DND-41 (cell line): ENCODE data around the gene WDR62.

Experiments used
- CTCF ChIP-seq: IDR thresholded peaks from 2 replicates; pipeline ENCODE4 v1.5.1; 2012; ENCODE audit warnings: borderline replicate concordance, low read length, moderate library complexity, mild to moderate bottlenecking; ENCODE audit not compliant: poor library complexity, severe bottlenecking; ENCODE audit errors: extremely low read depth
- EZH2 ChIP-seq: IDR thresholded peaks from 3 replicates; pipeline ENCODE4 v1.6.1; 2012; ENCODE audit warnings: borderline replicate concordance, low read depth, mild to moderate bottlenecking, moderate library complexity, low read length, inconsistent platforms; ENCODE audit not compliant: severe bottlenecking

- no peak for TF ChIP-seq CTCF
- no peak for TF ChIP-seq EZH2
Measured at GRCh38 chr19:36092566-36092965, 37.9 kb downstream of the WDR62 start.
